B cell (primary cell): ENCODE measurements around the gene ALDH1L2. TPM values are rescaled to one million over a fixed set of nuclear protein-coding genes. Genes with fewer than 3 reads are reported as not detected.

Experiments used
- ATAC-seq: fragments of 200-7000 bp; cut with Tn5 transposase; one replicate; pipeline ENCODE4 v1.10.0; 2021; ENCODE audit warnings: low read depth, mild to moderate bottlenecking, moderate number of reproducible peaks, moderate library complexity
- CTCF ChIA-PET: fragments of 350-600 bp; sonication (Branson Sonifier 250); formaldehyde crosslinking; loops from one replicate; lab custom pipeline; 2021; ENCODE audit warnings: antibody characterized with exemption, inconsistent platforms; lab: Charles Lee
- POLR2A ChIA-PET: fragments of 350-600 bp; sonication (Branson Sonifier 250); formaldehyde crosslinking; loops from one replicate; lab custom pipeline; 2021; ENCODE audit warnings: antibody characterized with exemption; lab: Charles Lee
- DNase-seq: peaks from one replicate; pipeline ENCODE4 v3.0.0; 2013
- H2AFZ ChIP-seq: 2 replicates; pipeline ENCODE4 v1.6.1; 2012; ENCODE audit warnings: mild to moderate bottlenecking, low read depth, low read length; ENCODE audit not compliant: insufficient read depth, poor library complexity, severe bottlenecking
- H3K27ac ChIP-seq, 2 donors: 1 replicate in 1 of 2; 2 replicates in 1 of 2; pipeline ENCODE4 v1.5.1; 2012 to 2013; ENCODE audit warnings: low read length in 2 of 2, mild to moderate bottlenecking in 2 of 2, moderate library complexity in 1 of 2
- H3K27me3 ChIP-seq, 4 experiments: fragments of 200-600 bp in 1 of 4; sonication (generic) in 1 of 4; replicated peaks in 1 of 4; 1 replicate in 2 of 4; 2 replicates in 2 of 4; pipeline versions ENCODE4 v1.6.1 to v1.7.0; 2013 to 2016; ENCODE audit warnings: low read length in 3 of 4, mild to moderate bottlenecking in 2 of 4, mixed read lengths in 1 of 4, moderate library complexity in 1 of 4; ENCODE audit not compliant: insufficient read depth in 4 of 4, control insufficient read depth in 3 of 4; ENCODE audit errors: control extremely low read depth in 1 of 4
- H3K36me3 ChIP-seq, 2 experiments: replicated peaks in 1 of 2; 1 replicate in 1 of 2; 2 replicates in 1 of 2; pipeline versions ENCODE4 v1.6.1 to v1.7.1; 2013; ENCODE audit warnings: low read length in 1 of 2; ENCODE audit not compliant: insufficient read depth in 2 of 2, control insufficient read depth in 1 of 2; ENCODE audit errors: control extremely low read depth in 1 of 2, extremely low read depth in 1 of 2
- H3K4me1 ChIP-seq, 2 donors: fragments of 200-600 bp in 1 of 2; sonication (generic) in 1 of 2; 1 replicate in 1 of 2; 2 replicates in 1 of 2; pipeline versions ENCODE4 v1.5.1 to v1.6.1; 2013 to 2017; ENCODE audit warnings: low read length in 2 of 2; ENCODE audit not compliant: control insufficient read depth in 2 of 2, insufficient read depth in 2 of 2
- H3K4me2 ChIP-seq: replicated peaks from 2 replicates; pipeline ENCODE3; 2012; ENCODE audit warnings: mild to moderate bottlenecking, low read depth, low read length; ENCODE audit not compliant: poor library complexity, severe bottlenecking
- H3K4me3 ChIP-seq, 5 experiments: fragments of 200-600 bp in 1 of 5; sonication (generic) in 1 of 5; 1 replicate in 3 of 5; 2 replicates in 2 of 5; pipeline versions ENCODE4 v1.5.1 to v1.7.0; 2011 to 2016; ENCODE audit warnings: low read length in 4 of 5, mild to moderate bottlenecking in 4 of 5, low read depth in 2 of 5, control low read depth in 1 of 5, moderate library complexity in 1 of 5; ENCODE audit not compliant: insufficient read depth in 1 of 5; ENCODE audit errors: control extremely low read depth in 1 of 5, extremely low read depth in 1 of 5
- H3K79me2 ChIP-seq: fragments of 200-600 bp; sonication (generic); one replicate; pipeline ENCODE4 v1.6.0; 2016; ENCODE audit warnings: low read length; ENCODE audit not compliant: control insufficient read depth, insufficient read depth
- H3K9ac ChIP-seq: fragments of 200-600 bp; sonication (generic); 2 replicates; pipeline ENCODE4 v1.6.1; 2017; ENCODE audit warnings: mild to moderate bottlenecking, low read length, moderate library complexity
- H3K9me3 ChIP-seq, 3 donors: one replicate each; pipeline versions ENCODE4 v1.6.1 to v1.7.1; 2013; ENCODE audit warnings: low read length in 2 of 3; ENCODE audit not compliant: control insufficient read depth in 2 of 3, insufficient read depth in 1 of 3; ENCODE audit errors: control extremely low read depth in 1 of 3
- H4K20me1 ChIP-seq: 2 replicates; pipeline ENCODE4 v1.6.0; 2012; ENCODE audit warnings: mild to moderate bottlenecking, low read length; ENCODE audit not compliant: insufficient read depth, control insufficient read depth, poor library complexity, severe bottlenecking
- H3K27ac Mint-ChIP-seq: one replicate; pipeline ENCODE4 v1.8.0; 2021; ENCODE audit warnings: mixed read lengths
- H3K27me3 Mint-ChIP-seq: one replicate; pipeline ENCODE4 v1.8.0; 2021; ENCODE audit warnings: mixed read lengths
- H3K4me1 Mint-ChIP-seq: one replicate; pipeline ENCODE4 v1.8.0; 2021; ENCODE audit warnings: mixed read lengths
- H3K4me3 Mint-ChIP-seq: one replicate; pipeline ENCODE4 v1.8.0; 2021; ENCODE audit warnings: mixed read lengths
- H3K9me3 Mint-ChIP-seq: one replicate; pipeline ENCODE4 v1.8.0; 2022; ENCODE audit warnings: mixed read lengths; ENCODE audit not compliant: insufficient read depth
- CTCF ChIP-seq: fragments of 200-600 bp; IDR thresholded peaks from one replicate; pipeline ENCODE4 v1.8.0; 2022; ENCODE audit warnings: antibody characterized with exemption, mild to moderate bottlenecking
- EZH2 ChIP-seq: IDR thresholded peaks from 2 replicates; pipeline ENCODE4 v1.6.1; 2012; ENCODE audit warnings: borderline replicate concordance, low read depth, mild to moderate bottlenecking, moderate library complexity, low read length; ENCODE audit not compliant: insufficient read depth, poor library complexity, severe bottlenecking
- WGBS: methylation state at CpG from one replicate; pipeline ENCODE4 v1.1.5; 2013; ENCODE audit warnings: missing lambda C conversion rate; ENCODE audit not compliant: insufficient coverage; 5-methylcytosine and 5-hydroxymethylcytosine counted together
- intact Hi-C: fragments of 100-400 bp; cut with micrococcal nuclease; formaldehyde crosslinking; loops from one replicate; pipeline ENCODE4 v1.10.0; 2022
- polyA plus RNA-seq: library from polyadenylated mRNA; depleted of rRNA; stranded (reverse); fragments of >200 nt; gene quantifications from 2 replicates; pipeline ENCODE4 v1.2.3, GENCODE V29; 2012
- total RNA-seq, 2 donors: library from RNA; stranded (reverse); fragments of 120-200 nt in 1 of 2; gene quantifications; 1 replicate in 1 of 2; 2 replicates in 1 of 2; pipeline versions ENCODE4 v1.2.3 to v1.2.4, GENCODE V29; 2013 to 2022

Gene ALDH1L2
- total and polyA plus RNA-seq, 2 donors (not counting 1 experiment from before 2014, with no cell fraction given): 0.04 to 0.32 TPM

- Histone ChIP-seq H3K4me2 (no peak overlapping the region), H4K20me1 (no peaks in the 10 kb centered on the region), H3K27ac (no peak overlapping the region), H3K36me3 (no peaks in the 10 kb centered on the region), H3K27me3 (no peaks in the 10 kb centered on the region), H3K79me2 (no peaks in the 10 kb centered on the region), H3K4me3 (no peak overlapping the region), H2AFZ (no peak overlapping the region), H3K9ac (no peak overlapping the region), H3K4me1 (peaks cover 0 to 11% of the 10 kb centered on the region in 2 donors), H3K9me3 (no peaks in the 10 kb centered on the region)
- ATAC-seq: no peak
- WGBS: no CpG with 5 or more reads among the region's 1 CpG
- H3K27me3 Mint-ChIP-seq: no peaks in the 10 kb centered on the region
- no peak overlapping the region for H3K27ac Mint-ChIP-seq
- POLR2A ChIA-PET: no interaction called here
- intact Hi-C loops: no loop called here
- no peak for DNase-seq
- H3K4me1 Mint-ChIP-seq: peaks cover 18% of the 10 kb centered on the region
- H3K9me3 Mint-ChIP-seq: no peaks in the 10 kb centered on the region
- H3K4me3 Mint-ChIP-seq: no peak overlapping the region
- no peak for TF ChIP-seq EZH2
- TF ChIP-seq CTCF: no peak
- CTCF ChIA-PET: interaction anchor here (0.6 to 10.7 kb wide), 2 partner anchors 667 to 834 kb away, joined by 3 to 147 read pairs; no protein-coding TSS in a partner anchor
Observed at GRCh38 chr12:105048315-105048714, 35.9 kb downstream of the ALDH1L2 start.

DNA sequence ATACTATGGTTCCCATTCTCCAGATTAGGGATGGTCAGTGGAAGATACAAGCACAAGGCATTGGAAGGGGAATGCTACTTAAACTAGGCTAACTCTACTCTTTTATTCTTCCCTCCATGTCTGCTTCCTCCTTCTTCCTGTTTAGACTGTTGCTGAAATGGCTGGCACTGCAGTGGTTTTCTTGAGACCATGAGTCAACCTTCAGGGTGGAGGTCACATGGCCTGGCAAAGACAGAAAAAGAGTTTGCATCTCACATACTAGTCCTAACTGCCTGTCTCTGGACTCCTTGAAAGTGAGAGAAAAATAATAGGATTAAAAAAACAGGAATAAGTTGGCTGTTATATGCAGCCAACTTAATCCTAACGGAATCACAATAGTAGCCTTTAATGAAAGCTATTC is 37.0 kb downstream of the ALDH1L2 start:
- H3K4me3 Mint-ChIP-seq: no peak overlapping the region
- H3K4me2 ChIP-seq: no peak overlapping the region
- H3K36me3 ChIP-seq: no peaks in the 10 kb centered on the region
- no peaks in the 10 kb centered on the region for H3K27me3 ChIP-seq
- no peak overlapping the region for H3K27ac ChIP-seq
- no peak overlapping the region for H2AFZ ChIP-seq
- ATAC-seq (no peak), DNase-seq (no peak)
- ChIA-PET POLR2A (no interaction called here), CTCF (no interaction called here)
- H3K4me1 ChIP-seq: peaks cover 0 to 6% of the 10 kb centered on the region in 2 donors
- no peaks in the 10 kb centered on the region for H4K20me1 ChIP-seq
- H3K79me2 ChIP-seq: no peaks in the 10 kb centered on the region
- H3K27me3 Mint-ChIP-seq: no peaks in the 10 kb centered on the region
- no peak overlapping the region for H3K27ac Mint-ChIP-seq
- TF ChIP-seq CTCF (no peak), EZH2 (no peak)
- H3K4me1 Mint-ChIP-seq: peaks cover 9% of the 10 kb centered on the region
- no peak overlapping the region for H3K4me3 ChIP-seq
- no peaks in the 10 kb centered on the region for H3K9me3 Mint-ChIP-seq
- no peak overlapping the region for H3K9ac ChIP-seq
- intact Hi-C loops: no loop called here
- no peaks in the 10 kb centered on the region for H3K9me3 ChIP-seq
- WGBS: no CpG with 5 or more reads among the region's 1 CpG
